ENCODE results near the gene TGM4. TPM values are rescaled to one million over a fixed set of nuclear protein-coding genes. Genes with fewer than 3 reads are reported as not detected.

Gene TGM4
- total RNA-seq, 4 donors from 2014 or later, result not detected

- H3K4me1 ChIP-seq, result no peaks in the 10 kb centered on the region
- no peaks in the 10 kb centered on the region for H3K27me3 ChIP-seq
- no peaks in the 10 kb centered on the region for H3K9me3 ChIP-seq
- no peak overlapping the region for H3K4me3 ChIP-seq
- no peaks in the 10 kb centered on the region for H3K36me3 ChIP-seq
- DNase-seq, result no peak
- H3K27ac ChIP-seq, result no peak overlapping the region
- TF ChIP-seq POLR2A (IDR thresholded peaks at IDR 0.05) (no peak), CTCF (IDR thresholded peaks at IDR 0.05) (no peak)
Observed at GRCh38 chr3:44892689-44893088, 18.3 kb downstream of the TGM4 start.

- no peak overlapping the region for H3K4me3 ChIP-seq
- H3K36me3 ChIP-seq, result no peaks in the 10 kb centered on the region
- no peak for DNase-seq
- no peaks in the 10 kb centered on the region for H3K9me3 ChIP-seq
- no peak overlapping the region for H3K27ac ChIP-seq
- no peaks in the 10 kb centered on the region for H3K27me3 ChIP-seq
- no peak for TF ChIP-seq CTCF (IDR thresholded peaks at IDR 0.05)
- no peak for TF ChIP-seq POLR2A (IDR thresholded peaks at IDR 0.05)
- H3K4me1 ChIP-seq, result no peaks in the 10 kb centered on the region
Observed at GRCh38 chr3:44893097-44893496, 18.7 kb downstream of the TGM4 start.

- DNase-seq, result no peak
- H3K9me3 ChIP-seq, result no peaks in the 10 kb centered on the region
- TF ChIP-seq CTCF (IDR thresholded peaks at IDR 0.05) (no peak), POLR2A (IDR thresholded peaks at IDR 0.05) (no peak)
- H3K27ac ChIP-seq, result no peak overlapping the region
- no peaks in the 10 kb centered on the region for H3K27me3 ChIP-seq
- no peaks in the 10 kb centered on the region for H3K4me1 ChIP-seq
- H3K4me3 ChIP-seq, result no peak overlapping the region
- no peaks in the 10 kb centered on the region for H3K36me3 ChIP-seq
Observed at GRCh38 chr3:44894485-44894884, 20.1 kb downstream of the TGM4 start.

- H3K27ac ChIP-seq, result no peak overlapping the region
- no peaks in the 10 kb centered on the region for H3K9me3 ChIP-seq
Observed at GRCh38 chr3:44896440-44896839, 22.0 kb downstream of the TGM4 start.

GRCh38 chr3:44899683-44900367 lies 25.4 kb downstream of the TGM4 start:
- no peak overlapping the region for H3K27ac ChIP-seq

More at GRCh38 chr3:44896440-44896839, 22.0 kb downstream of the TGM4 start:
- H3K27me3 ChIP-seq, result no peaks in the 10 kb centered on the region
- no peak overlapping the region for H3K4me3 ChIP-seq
- no peaks in the 10 kb centered on the region for H3K4me1 ChIP-seq
- TF ChIP-seq POLR2A (IDR thresholded peaks at IDR 0.05) (no peak), CTCF (IDR thresholded peaks at IDR 0.05) (no peak)
- DNase-seq, result no peak
- H3K36me3 ChIP-seq, result no peaks in the 10 kb centered on the region

More at GRCh38 chr3:44899683-44900367, 25.4 kb downstream of the TGM4 start:
- Histone ChIP-seq H3K27me3 (no peaks in the 10 kb centered on the region), H3K9me3 (no peaks in the 10 kb centered on the region), H3K4me1 (no peaks in the 10 kb centered on the region), H3K36me3 (no peaks in the 10 kb centered on the region), H3K4me3 (no peak overlapping the region)
- DNase-seq, result peak in 1 of 3 donors; percentile 29
- TF ChIP-seq POLR2A (IDR thresholded peaks at IDR 0.05) (no peak), CTCF (IDR thresholded peaks at IDR 0.05) (no peak)

All from Peyer's patch (tissue), 4 donors.